ENCODE data around the gene SYCE3.
A peak's percentile ranks its signal among the peaks of the same experiment; 100 is the strongest.

Gene SYCE3

GRCh38 chr22:50605613-50606074 is 42.9 kb upstream of the SYCE3 start:
- H3K27me3 ChIP-seq (ENCODE audit: control insufficient read depth, insufficient read depth, low read length): peaks cover 48% of the 10 kb centered on the region
- no peaks in the 10 kb centered on the region for H3K9me3 ChIP-seq (ENCODE audit: control insufficient read depth, low read length)
- no peak overlapping the region for H3K4me3 ChIP-seq (ENCODE audit: low read length)
- H3K9ac ChIP-seq (ENCODE audit: low read length): no peak overlapping the region
- no peaks in the 10 kb centered on the region for H3K4me1 ChIP-seq (ENCODE audit: control insufficient read depth, insufficient read depth, low read length)
- no peaks in the 10 kb centered on the region for H3K36me3 ChIP-seq (ENCODE audit: control insufficient read depth, insufficient read depth, low read length)

GRCh38 chr22:50605002-50605612 is 42.4 kb upstream of the SYCE3 start:
- H3K36me3 ChIP-seq (ENCODE audit: control insufficient read depth, insufficient read depth, low read length): no peaks in the 10 kb centered on the region
- peaks cover 47% of the 10 kb centered on the region for H3K27me3 ChIP-seq (ENCODE audit: control insufficient read depth, insufficient read depth, low read length)
- H3K4me1 ChIP-seq (ENCODE audit: control insufficient read depth, insufficient read depth, low read length): no peaks in the 10 kb centered on the region
- H3K4me3 ChIP-seq (ENCODE audit: low read length): no peak overlapping the region
- no peak overlapping the region for H3K9ac ChIP-seq (ENCODE audit: low read length)
- no peaks in the 10 kb centered on the region for H3K9me3 ChIP-seq (ENCODE audit: control insufficient read depth, low read length)

- Histone ChIP-seq H3K27me3 (ENCODE audit: control insufficient read depth, insufficient read depth, low read length) (peaks cover 49% of the 10 kb centered on the region), H3K36me3 (ENCODE audit: control insufficient read depth, insufficient read depth, low read length) (no peaks in the 10 kb centered on the region), H3K9ac (ENCODE audit: low read length) (no peak overlapping the region), H3K4me3 (ENCODE audit: low read length) (no peak overlapping the region), H3K9me3 (ENCODE audit: control insufficient read depth, low read length) (no peaks in the 10 kb centered on the region), H3K4me1 (ENCODE audit: control insufficient read depth, insufficient read depth, low read length) (peaks cover 3% of the 10 kb centered on the region)
Measured at GRCh38 chr22:50604256-50605001, 41.7 kb upstream of the SYCE3 start.

- H3K4me3 ChIP-seq (ENCODE audit: low read length): no peak overlapping the region
- peaks cover 49% of the 10 kb centered on the region for H3K27me3 ChIP-seq (ENCODE audit: control insufficient read depth, insufficient read depth, low read length)
- H3K36me3 ChIP-seq (ENCODE audit: control insufficient read depth, insufficient read depth, low read length): no peaks in the 10 kb centered on the region
- peaks cover 3% of the 10 kb centered on the region for H3K4me1 ChIP-seq (ENCODE audit: control insufficient read depth, insufficient read depth, low read length)
- H3K9ac ChIP-seq (ENCODE audit: low read length): no peak overlapping the region
- H3K9me3 ChIP-seq (ENCODE audit: control insufficient read depth, low read length): no peaks in the 10 kb centered on the region
Measured at GRCh38 chr22:50603511-50604255, 41.0 kb upstream of the SYCE3 start.

- no peak overlapping the region for H3K9ac ChIP-seq (ENCODE audit: low read length)
- no peak overlapping the region for H3K4me3 ChIP-seq (ENCODE audit: low read length)
- peaks cover 49% of the 10 kb centered on the region for H3K27me3 ChIP-seq (ENCODE audit: control insufficient read depth, insufficient read depth, low read length)
- peaks cover 3% of the 10 kb centered on the region for H3K4me1 ChIP-seq (ENCODE audit: control insufficient read depth, insufficient read depth, low read length)
- no peaks in the 10 kb centered on the region for H3K36me3 ChIP-seq (ENCODE audit: control insufficient read depth, insufficient read depth, low read length)
- no peaks in the 10 kb centered on the region for H3K9me3 ChIP-seq (ENCODE audit: control insufficient read depth, low read length)
Measured at GRCh38 chr22:50602338-50602700, 39.6 kb upstream of the SYCE3 start.

- H3K4me1 ChIP-seq (ENCODE audit: control insufficient read depth, insufficient read depth, low read length): peaks cover 3% of the 10 kb centered on the region
- no peaks in the 10 kb centered on the region for H3K36me3 ChIP-seq (ENCODE audit: control insufficient read depth, insufficient read depth, low read length)
- no peak overlapping the region for H3K9ac ChIP-seq (ENCODE audit: low read length)
- no peaks in the 10 kb centered on the region for H3K9me3 ChIP-seq (ENCODE audit: control insufficient read depth, low read length)
- peaks cover 49% of the 10 kb centered on the region for H3K27me3 ChIP-seq (ENCODE audit: control insufficient read depth, insufficient read depth, low read length)
- H3K4me3 ChIP-seq (ENCODE audit: low read length): no peak overlapping the region
Measured at GRCh38 chr22:50601669-50602337, 39.1 kb upstream of the SYCE3 start.

GRCh38 chr22:50600967-50601668 is 38.4 kb upstream of the SYCE3 start:
- Histone ChIP-seq H3K4me3 (ENCODE audit: low read length) (no peak overlapping the region), H3K27me3 (ENCODE audit: control insufficient read depth, insufficient read depth, low read length) (peaks cover 45% of the 10 kb centered on the region), H3K36me3 (ENCODE audit: control insufficient read depth, insufficient read depth, low read length) (no peaks in the 10 kb centered on the region), H3K4me1 (ENCODE audit: control insufficient read depth, insufficient read depth, low read length) (peaks cover 3% of the 10 kb centered on the region), H3K9ac (ENCODE audit: low read length) (peak overlapping the region; percentile 22), H3K9me3 (ENCODE audit: control insufficient read depth, low read length) (no peaks in the 10 kb centered on the region)

- Histone ChIP-seq H3K9ac (ENCODE audit: low read length) (peak within 1 kb of the TSS; percentile 22), H3K4me1 (ENCODE audit: control insufficient read depth, insufficient read depth, low read length) (peaks cover 3% of the 10 kb centered on the region), H3K27me3 (ENCODE audit: control insufficient read depth, insufficient read depth, low read length) (peaks cover 40% of the 10 kb centered on the region), H3K36me3 (ENCODE audit: control insufficient read depth, insufficient read depth, low read length) (no peaks in the 10 kb centered on the region), H3K9me3 (ENCODE audit: control insufficient read depth, low read length) (no peaks in the 10 kb centered on the region), H3K4me3 (ENCODE audit: low read length) (no peak within 1 kb of the TSS)
Measured at GRCh38 chr22:50600538-50600937, 37.8 kb upstream of the SYCE3 start, which contains the start of gene MAPK8IP2. TSS of gene MAPK8IP2 (plus strand) at chr22:50600793. CDS start at chr22:50600819, 26 bp downstream.

GRCh38 chr22:50599816-50600455 is 37.2 kb upstream of the SYCE3 start:
- H3K27me3 ChIP-seq (ENCODE audit: control insufficient read depth, insufficient read depth, low read length): peaks cover 39% of the 10 kb centered on the region
- H3K9ac ChIP-seq (ENCODE audit: low read length): no peak overlapping the region
- H3K36me3 ChIP-seq (ENCODE audit: control insufficient read depth, insufficient read depth, low read length): no peaks in the 10 kb centered on the region
- no peak overlapping the region for H3K4me3 ChIP-seq (ENCODE audit: low read length)
- H3K9me3 ChIP-seq (ENCODE audit: control insufficient read depth, low read length): no peaks in the 10 kb centered on the region
- peaks cover 3% of the 10 kb centered on the region for H3K4me1 ChIP-seq (ENCODE audit: control insufficient read depth, insufficient read depth, low read length)

- peaks cover 15% of the 10 kb centered on the region for H3K27me3 ChIP-seq (ENCODE audit: control insufficient read depth, insufficient read depth, low read length)
- H3K9me3 ChIP-seq (ENCODE audit: control insufficient read depth, low read length): no peaks in the 10 kb centered on the region
- no peak overlapping the region for H3K9ac ChIP-seq (ENCODE audit: low read length)
- H3K4me1 ChIP-seq (ENCODE audit: control insufficient read depth, insufficient read depth, low read length): peaks cover 3% of the 10 kb centered on the region
- H3K36me3 ChIP-seq (ENCODE audit: control insufficient read depth, insufficient read depth, low read length): no peaks in the 10 kb centered on the region
- H3K4me3 ChIP-seq (ENCODE audit: low read length): no peak overlapping the region
Measured at GRCh38 chr22:50597097-50597496, 34.4 kb upstream of the SYCE3 start.

- Histone ChIP-seq H3K9ac (ENCODE audit: low read length) (no peak overlapping the region), H3K9me3 (ENCODE audit: control insufficient read depth, low read length) (no peaks in the 10 kb centered on the region), H3K4me3 (ENCODE audit: low read length) (no peak overlapping the region), H3K4me1 (ENCODE audit: control insufficient read depth, insufficient read depth, low read length) (peaks cover 3% of the 10 kb centered on the region), H3K36me3 (ENCODE audit: control insufficient read depth, insufficient read depth, low read length) (no peaks in the 10 kb centered on the region), H3K27me3 (ENCODE audit: control insufficient read depth, insufficient read depth, low read length) (peaks cover 5% of the 10 kb centered on the region)
Measured at GRCh38 chr22:50595189-50595588, 32.5 kb upstream of the SYCE3 start.
